Endothelial cell (in vitro differentiated cells): ENCODE data around the gene ATP12A. TPM values are rescaled to one million over a fixed set of nuclear protein-coding genes. Genes with fewer than 3 reads are reported as not detected.

Experiments
- DNase-seq: peaks from one replicate; pipeline ENCODE4 v3.0.0; 2021; ENCODE audit warnings: low spot score
- H3K27ac Mint-ChIP-seq: one replicate; pipeline ENCODE4 v1.8.0; 2021; ENCODE audit warnings: mixed read lengths, inconsistent platforms; ENCODE audit not compliant: unreplicated experiment
- H3K27me3 Mint-ChIP-seq: one replicate; pipeline ENCODE4 v1.8.0; 2021; ENCODE audit warnings: mild to moderate bottlenecking, moderate library complexity, mixed read lengths, inconsistent platforms; ENCODE audit not compliant: unreplicated experiment
- H3K36me3 Mint-ChIP-seq: one replicate; pipeline ENCODE4 v1.8.0; 2021; ENCODE audit warnings: mild to moderate bottlenecking, low read depth, mixed read lengths, inconsistent platforms; ENCODE audit not compliant: unreplicated experiment
- H3K4me1 Mint-ChIP-seq: one replicate; pipeline ENCODE4 v1.8.0; 2021; ENCODE audit warnings: mild to moderate bottlenecking, mixed read lengths, inconsistent platforms; ENCODE audit not compliant: unreplicated experiment
- H3K4me3 Mint-ChIP-seq: one replicate; pipeline ENCODE4 v1.8.0; 2021; ENCODE audit warnings: mild to moderate bottlenecking, mixed read lengths, inconsistent platforms; ENCODE audit not compliant: unreplicated experiment
- H3K9me3 Mint-ChIP-seq: one replicate; pipeline ENCODE4 v1.8.0; 2021; ENCODE audit warnings: mixed read lengths, inconsistent platforms; ENCODE audit not compliant: unreplicated experiment
- CTCF ChIP-seq: fragments of 200-600 bp; sonication (generic); IDR thresholded peaks from one replicate; pipeline ENCODE4 v1.5.0; 2021; ENCODE audit warnings: antibody characterized with exemption; ENCODE audit not compliant: unreplicated experiment
- total RNA-seq: library from RNA; stranded (reverse); fragmentation: NEBNext Ultra II Directional; extraction: Animal tissue kit (Norgen Biotek cat#: 25700); gene quantifications from one replicate; pipeline ENCODE4 v1.2.1, GENCODE V29; 2021; ENCODE audit not compliant: unreplicated experiment

ATP12A gene
- total RNA-seq, 1 donor from 2014 or later = 0.64 TPM

DNA sequence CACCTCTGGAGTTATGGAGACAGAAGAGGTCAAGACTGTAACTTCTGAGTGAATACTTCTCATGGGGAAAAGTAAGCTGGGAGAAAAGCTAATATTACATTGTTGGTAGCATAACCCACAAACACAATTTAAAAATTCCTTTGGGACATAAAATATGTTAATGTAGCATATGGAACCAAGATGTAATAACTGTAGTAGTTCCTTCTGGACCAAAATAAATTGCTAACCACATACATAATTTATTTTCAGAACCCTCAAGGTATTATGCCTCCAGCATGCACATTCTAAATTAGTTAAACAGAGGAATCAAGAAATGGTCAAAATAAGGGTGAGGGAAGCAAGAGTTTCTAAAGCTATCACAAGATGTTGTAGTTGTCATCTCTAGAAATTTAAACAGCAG, 79.0 kb downstream of the ATP12A start:
- H3K27ac Mint-ChIP-seq = no peak overlapping the region
- H3K27me3 Mint-ChIP-seq = no peaks in the 10 kb centered on the region
- no peaks in the 10 kb centered on the region for H3K4me1 Mint-ChIP-seq
- no peaks in the 10 kb centered on the region for H3K36me3 Mint-ChIP-seq
- no peak for TF ChIP-seq CTCF
- no peaks in the 10 kb centered on the region for H3K9me3 Mint-ChIP-seq
- DNase-seq = no peak
- no peak overlapping the region for H3K4me3 Mint-ChIP-seq

Other genes with a start within 250 kb of the ATP12A start
- gene PARP4, start 167.6 kb upstream of the ATP12A start, total RNA-seq = 31.8 TPM
- gene RNF17, start 83.8 kb downstream of the ATP12A start, total RNA-seq = not detected